Measurements from ENCODE around the gene GMPPB. TPM values are rescaled to one million over a fixed set of nuclear protein-coding genes. Genes with fewer than 3 reads are reported as not detected.

The GMPPB gene
- total RNA-seq, 4 donors from 2014 or later = 15.6 to 20.5 (median 17.3) TPM

- no peaks in the 10 kb centered on the region for H3K4me1 ChIP-seq
These were observed 13.9 kb downstream of the GMPPB start for GRCh38 chr3:49709852-49710251.

DNA sequence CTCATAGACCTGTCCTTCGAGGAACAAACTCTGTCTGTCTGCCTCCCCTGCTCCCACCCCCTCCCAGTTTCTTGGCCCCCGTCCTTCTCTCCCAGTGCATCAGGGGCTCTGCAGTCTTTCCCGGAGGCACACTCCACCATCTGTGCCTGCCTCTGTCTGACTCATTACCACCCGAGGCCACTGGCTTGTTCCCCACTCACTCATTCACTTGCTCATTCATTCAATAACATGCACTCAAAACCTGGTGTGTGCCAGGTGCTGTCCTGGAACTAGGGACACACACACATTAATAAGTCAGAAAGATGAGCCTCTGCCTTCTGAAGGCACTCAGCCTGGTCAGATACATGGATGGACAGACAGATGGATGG is 16.7 kb downstream of the GMPPB start:
- Histone ChIP-seq H3K36me3 (peaks cover 0 to 81% of the 10 kb centered on the region in 2 donors), H3K4me1 (peaks cover 0 to 6% (median 0%) of the 10 kb centered on the region in 3 donors), H3K27ac (no peak overlapping the region), H3K27me3 (no peaks in the 10 kb centered on the region), H3K4me3 (no peak overlapping the region), H3K9me3 (no peaks in the 10 kb centered on the region)
- 59% methylated on average over 4 of the region's 4 CpGs; no CpG with 5 or more reads in 1 of the 2 donors for WGBS, 2 donors (ENCODE audit: low coverage in 1 of 2)
- no peak for ATAC-seq
- TF ChIP-seq POLR2A (IDR thresholded peaks at IDR 0.05) = no peak
- no peak for TF ChIP-seq POLR2AphosphoS5 (IDR thresholded peaks at IDR 0.05)
- no peak for TF ChIP-seq CTCF (IDR thresholded peaks at IDR 0.05)

More at GRCh38 chr3:49709852-49710251, 13.9 kb downstream of the GMPPB start:
- Histone ChIP-seq H3K27me3 (no peaks in the 10 kb centered on the region), H3K9me3 (no peaks in the 10 kb centered on the region), H3K4me3 (no peak overlapping the region), H3K36me3 (peaks cover 0 to 81% of the 10 kb centered on the region in 2 donors), H3K27ac (no peak overlapping the region)
- no peak for ATAC-seq
- whole genome bisulfite sequencing, 2 donors (ENCODE audit: low coverage in 1 of 2) = 94 to 98% methylated on average over 7 to 8 of the region's 8 CpGs
- TF ChIP-seq POLR2A (IDR thresholded peaks at IDR 0.05) (no peak), CTCF (IDR thresholded peaks at IDR 0.05) (no peak), EP300 (IDR thresholded peaks at IDR 0.05) (no peak), POLR2AphosphoS5 (IDR thresholded peaks at IDR 0.05) (no peak)

GRCh38 chr3:49706456-49707112 is 17.2 kb downstream of the GMPPB start:
- no peaks in the 10 kb centered on the region for H3K9me3 ChIP-seq

DNA sequence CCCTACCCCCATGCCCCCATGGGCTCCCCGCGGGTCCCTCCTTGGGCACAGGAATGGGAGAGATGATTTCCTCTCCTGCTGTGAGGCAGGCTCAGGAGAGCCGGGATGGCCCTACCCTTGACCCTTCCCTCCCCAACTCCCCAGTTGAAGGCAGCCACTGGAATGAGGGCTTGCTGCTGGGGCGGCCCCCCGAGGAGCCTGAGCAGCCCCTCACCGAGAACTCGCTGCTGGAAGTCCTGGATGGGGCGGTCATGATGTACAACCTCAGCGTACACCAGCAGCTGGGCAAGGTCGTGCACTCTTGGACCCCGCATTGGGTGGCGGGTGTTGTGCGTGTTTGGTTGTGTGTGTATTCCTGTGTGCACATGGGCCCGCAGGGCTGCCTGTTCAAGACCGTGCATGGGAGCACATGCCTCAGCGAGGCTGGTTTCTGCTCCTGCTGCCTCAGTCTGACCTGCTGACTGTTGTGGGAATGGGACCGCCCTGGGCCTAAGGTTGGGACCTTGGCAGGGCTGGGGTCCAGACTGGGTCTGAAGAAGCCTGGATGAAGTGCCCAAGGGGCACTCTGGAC is 18.3 kb downstream of the GMPPB start:
- Histone ChIP-seq H3K27me3 (no peaks in the 10 kb centered on the region), H3K4me1 (peaks cover 0 to 6% (median 0%) of the 10 kb centered on the region in 3 donors), H3K4me3 (no peak overlapping the region), H3K36me3 (peaks cover 0 to 81% of the 10 kb centered on the region in 2 donors), H3K9me3 (no peaks in the 10 kb centered on the region), H3K27ac (no peak overlapping the region)
- WGBS, 2 donors (ENCODE audit: low coverage in 1 of 2) = no CpG with 5 or more reads among the region's 17 CpGs
- no peak for ATAC-seq
- TF ChIP-seq POLR2AphosphoS5 (IDR thresholded peaks at IDR 0.05) (no peak), CTCF (IDR thresholded peaks at IDR 0.05) (no peak), POLR2A (IDR thresholded peaks at IDR 0.05) (no peak), EP300 (IDR thresholded peaks at IDR 0.05) (no peak)

More at GRCh38 chr3:49706456-49707112, 17.2 kb downstream of the GMPPB start:
- Histone ChIP-seq H3K4me3 (no peak overlapping the region), H3K36me3 (peaks cover 0 to 81% of the 10 kb centered on the region in 2 donors), H3K27ac (no peak overlapping the region), H3K4me1 (peaks cover 0 to 6% (median 0%) of the 10 kb centered on the region in 3 donors), H3K27me3 (no peaks in the 10 kb centered on the region)
- ATAC-seq = no peak
- TF ChIP-seq POLR2AphosphoS5 (IDR thresholded peaks at IDR 0.05) (no peak), POLR2A (IDR thresholded peaks at IDR 0.05) (no peak), CTCF (IDR thresholded peaks at IDR 0.05) (no peak), EP300 (IDR thresholded peaks at IDR 0.05) (no peak)
- WGBS, 2 donors (ENCODE audit: low coverage in 1 of 2) = 60 to 86% methylated on average over 1 to 3 of the region's 9 CpGs

- H3K27me3 ChIP-seq = no peaks in the 10 kb centered on the region
- H3K36me3 ChIP-seq = peaks cover 0 to 87% of the 10 kb centered on the region in 2 donors
These were observed 19.1 kb downstream of the GMPPB start for GRCh38 chr3:49704629-49705028.

More at GRCh38 chr3:49704629-49705028, 19.1 kb downstream of the GMPPB start:
- H3K27ac ChIP-seq = no peak overlapping the region
- 100% methylated on average over 1 of the region's 8 CpGs; no CpG with 5 or more reads in 1 of the 2 donors for WGBS, 2 donors (ENCODE audit: low coverage in 1 of 2)
- H3K4me1 ChIP-seq = peaks cover 0 to 6% (median 0%) of the 10 kb centered on the region in 3 donors
- TF ChIP-seq POLR2AphosphoS5 (IDR thresholded peaks at IDR 0.05) = no peak
- no peak for TF ChIP-seq CTCF (IDR thresholded peaks at IDR 0.05)
- ATAC-seq = no peak
- no peaks in the 10 kb centered on the region for H3K9me3 ChIP-seq
- H3K4me3 ChIP-seq = no peak overlapping the region

Measured in gastroesophageal sphincter (tissue), 4 donors.